Keratinocyte (primary cell): ENCODE data around the gene ID3.

Experiments used
- EZH2 ChIP-seq: IDR thresholded peaks from one replicate; pipeline ENCODE4 v1.6.1; 2012; ENCODE audit warnings: inconsistent platforms, mild to moderate bottlenecking, low read length, moderate library complexity
- TF ChIP-seq, protein P1 (sequence below), 3 experiments: IDR thresholded peaks in 1 of 3; conservative IDR thresholded peaks in 1 of 3; optimal IDR thresholded peaks in 1 of 3; 2 replicates in 2 of 3; 3 replicates in 1 of 3; pipeline versions ENCODE3 to v1.5.1; 2011; ENCODE audit warnings: low read length in 3 of 3, mild to moderate bottlenecking in 3 of 3, moderate library complexity in 2 of 3, control low read depth in 1 of 3, inconsistent platforms in 1 of 3; ENCODE audit not compliant: insufficient read depth in 2 of 3; ENCODE audit errors: extremely low read depth in 1 of 3

GRCh38 chr1:23524716-23525401 is 34.4 kb downstream of the ID3 start:
- TF ChIP-seq, protein P1, sequence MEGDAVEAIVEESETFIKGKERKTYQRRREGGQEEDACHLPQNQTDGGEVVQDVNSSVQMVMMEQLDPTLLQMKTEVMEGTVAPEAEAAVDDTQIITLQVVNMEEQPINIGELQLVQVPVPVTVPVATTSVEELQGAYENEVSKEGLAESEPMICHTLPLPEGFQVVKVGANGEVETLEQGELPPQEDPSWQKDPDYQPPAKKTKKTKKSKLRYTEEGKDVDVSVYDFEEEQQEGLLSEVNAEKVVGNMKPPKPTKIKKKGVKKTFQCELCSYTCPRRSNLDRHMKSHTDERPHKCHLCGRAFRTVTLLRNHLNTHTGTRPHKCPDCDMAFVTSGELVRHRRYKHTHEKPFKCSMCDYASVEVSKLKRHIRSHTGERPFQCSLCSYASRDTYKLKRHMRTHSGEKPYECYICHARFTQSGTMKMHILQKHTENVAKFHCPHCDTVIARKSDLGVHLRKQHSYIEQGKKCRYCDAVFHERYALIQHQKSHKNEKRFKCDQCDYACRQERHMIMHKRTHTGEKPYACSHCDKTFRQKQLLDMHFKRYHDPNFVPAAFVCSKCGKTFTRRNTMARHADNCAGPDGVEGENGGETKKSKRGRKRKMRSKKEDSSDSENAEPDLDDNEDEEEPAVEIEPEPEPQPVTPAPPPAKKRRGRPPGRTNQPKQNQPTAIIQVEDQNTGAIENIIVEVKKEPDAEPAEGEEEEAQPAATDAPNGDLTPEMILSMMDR (optimal IDR thresholded peaks at IDR 0.05 in 1 of 3, IDR thresholded peaks at IDR 0.05 in 1 of 3, conservative IDR thresholded peaks at IDR 0.05 in 1 of 3; ENCODE audit: extremely low read depth in 1 of 3, insufficient read depth in 2 of 3, low read length in 3 of 3): no peak
- TF ChIP-seq EZH2: no peak
